Coronary artery (tissue), 2 donors: ENCODE results near the gene TMEM154.

Experiments used
- DNase-seq: peaks from one replicate; pipeline ENCODE4 v3.0.0-alpha.2; 2017; ENCODE audit warnings: low spot score
- H3K27ac ChIP-seq, 2 donors: fragments of 200-600 bp; sonication (generic); one replicate each; pipeline ENCODE4 v1.5.1; 2016 to 2019
- H3K4me3 ChIP-seq: fragments of 200-600 bp; sonication (generic); 2 replicates; pipeline ENCODE4 v1.5.1; 2016; ENCODE audit warnings: mild to moderate bottlenecking, moderate library complexity
- CTCF ChIP-seq: fragments of 200-600 bp; sonication (generic); IDR thresholded peaks from one replicate; pipeline ENCODE4 v1.5.1; 2019; ENCODE audit warnings: antibody characterized with exemption

TMEM154 gene

GRCh38 chr4:152719801-152720556 lies 40.2 kb upstream of the TMEM154 start:
- DNase-seq, result no peak
- no peak for TF ChIP-seq CTCF
- Histone ChIP-seq H3K27ac (no peak overlapping the region), H3K4me3 (no peak overlapping the region)

- no peak for DNase-seq
- no peak for TF ChIP-seq CTCF
- H3K4me3 ChIP-seq, result no peak overlapping the region
- no peak overlapping the region for H3K27ac ChIP-seq
Measured at GRCh38 chr4:152719291-152719690, 39.5 kb upstream of the TMEM154 start.

- no peak overlapping the region for H3K4me3 ChIP-seq
- no peak for TF ChIP-seq CTCF
- DNase-seq, result no peak
- H3K27ac ChIP-seq, result no peak overlapping the region
Measured at GRCh38 chr4:152715076-152715475, 35.3 kb upstream of the TMEM154 start.

- DNase-seq, result no peak
- Histone ChIP-seq H3K27ac (no peak overlapping the region), H3K4me3 (no peak overlapping the region)
- TF ChIP-seq CTCF, result no peak
Measured at GRCh38 chr4:152713951-152714705, 34.3 kb upstream of the TMEM154 start.

GRCh38 chr4:152709675-152710438 lies 30.1 kb upstream of the TMEM154 start:
- no peak overlapping the region for H3K4me3 ChIP-seq
- no peak for TF ChIP-seq CTCF
- no peak for DNase-seq
- no peak overlapping the region for H3K27ac ChIP-seq

GRCh38 chr4:152708796-152709195 lies 29.0 kb upstream of the TMEM154 start:
- Histone ChIP-seq H3K4me3 (no peak overlapping the region), H3K27ac (no peak overlapping the region)
- DNase-seq, result no peak
- no peak for TF ChIP-seq CTCF
